OCI-LY1 (cell line): ENCODE data around the gene NECTIN1.

Experiments
- H2AFZ ChIP-seq: fragments of 200-600 bp; sonication (generic), shearing (Covaris generic); 2 replicates; pipeline ENCODE4 v1.6.0; 2014; ENCODE audit warnings: antibody characterized with exemption, mild to moderate bottlenecking, low read length
- H3F3A ChIP-seq: fragments of 200-600 bp; sonication (generic), shearing (Covaris generic); 2 replicates; pipeline ENCODE4 v1.6.0; 2014; ENCODE audit warnings: mild to moderate bottlenecking, antibody characterized with exemption, low read length, moderate library complexity; ENCODE audit not compliant: insufficient read depth
- H3K27ac ChIP-seq: fragments of 200-600 bp; sonication (generic); 2 replicates; pipeline ENCODE4 v1.5.1; 2014; ENCODE audit warnings: low read length, mixed run types, mild to moderate bottlenecking, low read depth; ENCODE audit not compliant: poor library complexity, severe bottlenecking
- H3K27me3 ChIP-seq: fragments of 200-600 bp; sonication (generic); 2 replicates; pipeline ENCODE4 v1.6.0; 2014; ENCODE audit warnings: antibody characterized with exemption, mild to moderate bottlenecking, low read length, moderate library complexity; ENCODE audit not compliant: insufficient read depth
- H3K36me3 ChIP-seq: fragments of 200-600 bp; sonication (generic); 2 replicates; pipeline ENCODE4 v1.6.1; 2014; ENCODE audit warnings: mild to moderate bottlenecking, antibody characterized with exemption, low read length, moderate library complexity, mixed read lengths; ENCODE audit not compliant: insufficient read depth
- H3K4me1 ChIP-seq: fragments of 200-600 bp; sonication (generic); 2 replicates; pipeline ENCODE4 v1.5.1; 2014; ENCODE audit warnings: mild to moderate bottlenecking, low read length, moderate library complexity; ENCODE audit not compliant: insufficient read depth, severe bottlenecking
- H3K4me2 ChIP-seq: fragments of 200-600 bp; sonication (generic), shearing (Covaris generic); 2 replicates; pipeline ENCODE4 v1.6.1; 2014; ENCODE audit warnings: low read length
- H3K4me3 ChIP-seq: fragments of 200-600 bp; sonication (generic); 2 replicates; pipeline ENCODE4 v1.5.1; 2014; ENCODE audit warnings: low read length, low read depth, mild to moderate bottlenecking, mixed read lengths; ENCODE audit not compliant: poor library complexity, severe bottlenecking
- H3K79me2 ChIP-seq: fragments of 200-600 bp; shearing (Covaris generic); 2 replicates; pipeline ENCODE4 v1.6.1; 2016; ENCODE audit warnings: mixed run types, low read length, mixed read lengths; ENCODE audit not compliant: insufficient read depth
- H3K9ac ChIP-seq: fragments of 200-600 bp; sonication (generic), shearing (Covaris generic); 2 replicates; pipeline ENCODE4 v1.6.1; 2014; ENCODE audit warnings: mild to moderate bottlenecking, low read length, mixed read lengths
- H3K9me2 ChIP-seq: fragments of 200-600 bp; sonication (generic), shearing (Covaris generic); 2 replicates; pipeline ENCODE4 v1.6.1; 2014; ENCODE audit warnings: low read depth, mild to moderate bottlenecking, low read length, mixed read lengths
- H3K9me3 ChIP-seq: fragments of 200-600 bp; shearing (Covaris generic); 2 replicates; pipeline ENCODE4 v1.6.1; 2014; ENCODE audit warnings: low read length, mixed read lengths
- H4K20me1 ChIP-seq: fragments of 200-600 bp; sonication (generic), shearing (Covaris generic); 2 replicates; pipeline ENCODE4 v1.6.0; 2016; ENCODE audit warnings: mild to moderate bottlenecking, low read length; ENCODE audit not compliant: insufficient read depth
- CTCF ChIP-seq: fragments of 200-600 bp; sonication (generic), shearing (Covaris generic); IDR thresholded peaks from 2 replicates; pipeline ENCODE4 v1.5.1; 2017; ENCODE audit warnings: mild to moderate bottlenecking, antibody characterized with exemption, low read length, moderate library complexity, mixed read lengths
- EZH2 ChIP-seq: fragments of 200-600 bp; sonication (generic), shearing (Covaris generic); IDR thresholded peaks from 2 replicates; pipeline ENCODE4 v1.8.0; 2017; ENCODE audit warnings: borderline replicate concordance, mixed run types, mild to moderate bottlenecking, antibody characterized with exemption, low read length, moderate library complexity, mixed read lengths

Gene NECTIN1

DNA sequence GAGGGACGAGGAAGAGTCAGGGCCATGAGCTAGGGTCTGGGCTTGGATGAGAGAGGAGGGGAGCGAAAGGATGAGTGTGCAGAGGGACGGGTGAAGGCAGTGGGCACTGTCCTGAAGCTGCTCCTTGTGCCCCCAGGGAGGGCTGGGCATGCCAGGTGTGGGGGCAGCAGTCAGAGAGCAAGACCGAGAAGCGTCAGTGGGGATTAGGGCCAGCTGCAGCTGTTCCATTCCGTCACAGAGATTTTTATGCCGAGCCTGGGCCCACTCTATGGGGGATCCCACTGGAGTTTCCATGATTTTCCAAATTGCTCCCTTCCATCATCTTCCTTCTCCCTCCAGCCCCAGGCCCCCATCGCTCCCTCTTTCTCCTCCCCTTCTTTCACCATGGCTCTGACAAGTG lies 93.2 kb downstream of the NECTIN1 start:
- Histone ChIP-seq H3K4me1 (no peaks in the 10 kb centered on the region), H3K27me3 (no peaks in the 10 kb centered on the region), H3K9ac (no peak overlapping the region), H2AFZ (no peak overlapping the region), H3K36me3 (no peaks in the 10 kb centered on the region), H4K20me1 (no peaks in the 10 kb centered on the region), H3K9me3 (no peaks in the 10 kb centered on the region), H3F3A (no peaks in the 10 kb centered on the region), H3K4me2 (no peak overlapping the region), H3K9me2 (no peaks in the 10 kb centered on the region), H3K4me3 (no peak overlapping the region), H3K79me2 (no peaks in the 10 kb centered on the region), H3K27ac (no peak overlapping the region)
- no peak for TF ChIP-seq CTCF
- TF ChIP-seq EZH2, result no peak

- H3K9me2 ChIP-seq, result no peaks in the 10 kb centered on the region
Measured at GRCh38 chr11:119635041-119635740, 93.8 kb downstream of the NECTIN1 start.

GRCh38 chr11:119634301-119634700 lies 94.7 kb downstream of the NECTIN1 start:
- no peaks in the 10 kb centered on the region for H3K4me1 ChIP-seq
- no peaks in the 10 kb centered on the region for H3K36me3 ChIP-seq
- H3K4me2 ChIP-seq, result no peak overlapping the region
- H3F3A ChIP-seq, result no peaks in the 10 kb centered on the region
- no peaks in the 10 kb centered on the region for H3K27me3 ChIP-seq
- no peaks in the 10 kb centered on the region for H3K9me2 ChIP-seq
- no peaks in the 10 kb centered on the region for H4K20me1 ChIP-seq
- no peak overlapping the region for H3K4me3 ChIP-seq
- no peak overlapping the region for H2AFZ ChIP-seq
- no peak overlapping the region for H3K9ac ChIP-seq
- TF ChIP-seq CTCF (no peak), EZH2 (no peak)
- no peak overlapping the region for H3K27ac ChIP-seq
- no peaks in the 10 kb centered on the region for H3K9me3 ChIP-seq
- no peaks in the 10 kb centered on the region for H3K79me2 ChIP-seq

More at GRCh38 chr11:119635041-119635740, 93.8 kb downstream of the NECTIN1 start:
- H3K27ac ChIP-seq, result no peak overlapping the region
- H3K4me1 ChIP-seq, result no peaks in the 10 kb centered on the region
- no peaks in the 10 kb centered on the region for H3F3A ChIP-seq
- no peaks in the 10 kb centered on the region for H3K36me3 ChIP-seq
- no peak overlapping the region for H3K4me3 ChIP-seq
- no peak overlapping the region for H3K9ac ChIP-seq
- no peak overlapping the region for H2AFZ ChIP-seq
- no peaks in the 10 kb centered on the region for H4K20me1 ChIP-seq
- no peak overlapping the region for H3K4me2 ChIP-seq
- no peaks in the 10 kb centered on the region for H3K79me2 ChIP-seq
- H3K9me3 ChIP-seq, result no peaks in the 10 kb centered on the region
- TF ChIP-seq CTCF (no peak), EZH2 (no peak)
- H3K27me3 ChIP-seq, result no peaks in the 10 kb centered on the region
